Measurements from ENCODE around the gene NXPH2.

- TF ChIP-seq, protein P1, sequence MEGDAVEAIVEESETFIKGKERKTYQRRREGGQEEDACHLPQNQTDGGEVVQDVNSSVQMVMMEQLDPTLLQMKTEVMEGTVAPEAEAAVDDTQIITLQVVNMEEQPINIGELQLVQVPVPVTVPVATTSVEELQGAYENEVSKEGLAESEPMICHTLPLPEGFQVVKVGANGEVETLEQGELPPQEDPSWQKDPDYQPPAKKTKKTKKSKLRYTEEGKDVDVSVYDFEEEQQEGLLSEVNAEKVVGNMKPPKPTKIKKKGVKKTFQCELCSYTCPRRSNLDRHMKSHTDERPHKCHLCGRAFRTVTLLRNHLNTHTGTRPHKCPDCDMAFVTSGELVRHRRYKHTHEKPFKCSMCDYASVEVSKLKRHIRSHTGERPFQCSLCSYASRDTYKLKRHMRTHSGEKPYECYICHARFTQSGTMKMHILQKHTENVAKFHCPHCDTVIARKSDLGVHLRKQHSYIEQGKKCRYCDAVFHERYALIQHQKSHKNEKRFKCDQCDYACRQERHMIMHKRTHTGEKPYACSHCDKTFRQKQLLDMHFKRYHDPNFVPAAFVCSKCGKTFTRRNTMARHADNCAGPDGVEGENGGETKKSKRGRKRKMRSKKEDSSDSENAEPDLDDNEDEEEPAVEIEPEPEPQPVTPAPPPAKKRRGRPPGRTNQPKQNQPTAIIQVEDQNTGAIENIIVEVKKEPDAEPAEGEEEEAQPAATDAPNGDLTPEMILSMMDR (IDR thresholded peaks at IDR 0.05; ENCODE audit: insufficient read depth, low read length, poor library complexity, severe bottlenecking), result no peak
- TF ChIP-seq EZH2phosphoT487 (conservative IDR thresholded peaks at IDR 0.05; ENCODE audit: low read length), result no peak
Observed at GRCh38 chr2:138708682-138709241, 71.4 kb downstream of the NXPH2 start.
